ENCODE data around the gene TUB. TPM values are rescaled to one million over a fixed set of nuclear protein-coding genes. Genes with fewer than 3 reads are reported as not detected.

The TUB gene
- total and polyA plus RNA-seq, 2 donors (not counting 1 experiment from before 2014, with no cell fraction given), result 0.06 to 0.10 TPM

GRCh38 chr11:8069771-8070170, 11.2 kb upstream of the TUB start:
- no peak overlapping the region for H3K27ac Mint-ChIP-seq

More at GRCh38 chr11:8069771-8070170, 11.2 kb upstream of the TUB start:
- Histone ChIP-seq H3K4me2 (replicated peaks; ENCODE audit: low read depth, low read length, poor library complexity, severe bottlenecking) (no peak overlapping the region), H3K27me3 (replicated peaks in 1 of 4; ENCODE audit: control extremely low read depth in 1 of 4, control insufficient read depth in 3 of 4, insufficient read depth in 4 of 4, low read length in 3 of 4) (peaks cover 0 to 5% (median 0%) of the 10 kb centered on the region in 4 experiments), H3K4me1 (ENCODE audit: control insufficient read depth in 2 of 2, insufficient read depth in 2 of 2, low read length in 2 of 2) (peaks cover 5 to 7% of the 10 kb centered on the region in 2 donors), H3K36me3 (replicated peaks in 1 of 2; ENCODE audit: control extremely low read depth in 1 of 2, control insufficient read depth in 1 of 2, extremely low read depth in 1 of 2, insufficient read depth in 2 of 2, low read length in 1 of 2) (no peaks in the 10 kb centered on the region), H2AFZ (ENCODE audit: insufficient read depth, low read depth, low read length, poor library complexity, severe bottlenecking) (no peak overlapping the region), H3K79me2 (ENCODE audit: control insufficient read depth, insufficient read depth, low read length) (no peaks in the 10 kb centered on the region), H3K9ac (ENCODE audit: low read length) (no peak overlapping the region), H3K27ac (ENCODE audit: low read length in 2 of 2) (no peak overlapping the region), H3K9me3 (ENCODE audit: control extremely low read depth in 1 of 3, control insufficient read depth in 2 of 3, insufficient read depth in 1 of 3, low read length in 2 of 3) (no peaks in the 10 kb centered on the region), H4K20me1 (ENCODE audit: control insufficient read depth, insufficient read depth, low read length, poor library complexity, severe bottlenecking) (no peaks in the 10 kb centered on the region), H3K4me3 (ENCODE audit: control extremely low read depth in 1 of 5, extremely low read depth in 1 of 5, insufficient read depth in 1 of 5, low read depth in 2 of 5, low read length in 4 of 5) (no peak overlapping the region)
- Mint-ChIP-seq H3K27me3 (peaks cover 46% of the 10 kb centered on the region), H3K9me3 (ENCODE audit: insufficient read depth) (no peaks in the 10 kb centered on the region), H3K4me1 (peaks cover 2% of the 10 kb centered on the region), H3K4me3 (no peak overlapping the region)
- DNase-seq, result no peak
- ChIA-PET CTCF (interaction anchor here (0.6 kb wide), 1 partner anchor 239 kb away, joined by 5 read pairs; no protein-coding TSS in a partner anchor), POLR2A (no interaction called here)
- 86% methylated on average over 6 of the region's 8 CpGs for WGBS (ENCODE audit: insufficient coverage)
- intact Hi-C loops (cut with micrococcal nuclease), result no loop called here
- no peak for TF ChIP-seq CTCF (IDR thresholded peaks at IDR 0.05)
- no peak for TF ChIP-seq EZH2 (IDR thresholded peaks at IDR 0.05; ENCODE audit: borderline replicate concordance, insufficient read depth, low read depth, low read length, poor library complexity, severe bottlenecking)
- ATAC-seq (ENCODE audit: low read depth), result no peak

All from B cell (primary cell).